HepG2 (cell line): ENCODE results near the gene CAMTA1.

Source experiments
- CBX2 ChIP-seq, 2 experiments: fragments of 200-600 bp in 1 of 2; sonication (generic); formaldehyde crosslinking in 1 of 2; IDR thresholded peaks; 2 replicates each; pipeline versions ENCODE4 v1.7.0 to v1.8.1; 2018 to 2022; ENCODE audit warnings: low read depth in 2 of 2, low read length in 1 of 2, mild to moderate bottlenecking in 1 of 2, missing genetic modification reagents in 1 of 2
- CREB1 ChIP-seq, 2 experiments: fragments of 450-650 bp in 1 of 2; IDR thresholded peaks; 2 replicates each; pipeline ENCODE4 v1.6.1; 2016 to 2017; ENCODE audit warnings: control low read depth in 1 of 2, mild to moderate bottlenecking in 1 of 2, missing compliant biosample characterization in 1 of 2, missing genetic modification characterization in 1 of 2
- CTCF ChIP-seq: sonication (generic); formaldehyde crosslinking; IDR thresholded peaks from 2 replicates; pipeline ENCODE4 v1.5.0; 2020; ENCODE audit warnings: mild to moderate bottlenecking, missing genetic modification reagents, moderate library complexity
- JUND ChIP-seq: sonication (generic); formaldehyde crosslinking; IDR thresholded peaks from 2 replicates; pipeline ENCODE4 v1.8.0; 2022; ENCODE audit warnings: mild to moderate bottlenecking, missing genetic modification reagents
- SUZ12 ChIP-seq: fragments of 150-350 bp; IDR thresholded peaks from 2 replicates; pipeline ENCODE4 v1.6.1; 2014; ENCODE audit warnings: low read depth, low read length
- TF ChIP-seq, protein P1 (sequence below): sonication (generic); formaldehyde crosslinking; IDR thresholded peaks from 2 replicates; pipeline ENCODE4 v1.9.0; 2021; ENCODE audit warnings: missing genetic modification reagents, mild to moderate bottlenecking, borderline replicate concordance

DNA sequence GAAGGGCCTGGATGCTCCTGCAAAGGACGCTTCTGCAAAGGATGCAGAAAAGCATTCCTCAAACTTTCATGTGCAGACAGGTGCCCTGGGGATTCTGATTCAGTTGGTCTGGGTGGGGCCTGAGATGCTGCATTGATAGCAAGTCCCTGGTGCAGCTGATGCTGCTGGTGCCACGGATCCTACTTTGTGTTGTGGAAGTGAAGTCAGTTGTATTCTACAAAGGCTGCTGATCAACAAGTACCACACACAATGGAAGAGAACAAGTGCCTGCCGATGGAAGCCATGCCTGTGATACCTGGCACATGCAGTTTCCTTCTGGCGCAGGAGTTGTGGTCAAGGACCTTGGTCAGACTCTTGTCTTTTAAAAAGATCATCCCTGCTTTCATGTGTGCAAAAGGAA is 478.8 kb downstream of the CAMTA1 start:
- TF ChIP-seq, protein P1, sequence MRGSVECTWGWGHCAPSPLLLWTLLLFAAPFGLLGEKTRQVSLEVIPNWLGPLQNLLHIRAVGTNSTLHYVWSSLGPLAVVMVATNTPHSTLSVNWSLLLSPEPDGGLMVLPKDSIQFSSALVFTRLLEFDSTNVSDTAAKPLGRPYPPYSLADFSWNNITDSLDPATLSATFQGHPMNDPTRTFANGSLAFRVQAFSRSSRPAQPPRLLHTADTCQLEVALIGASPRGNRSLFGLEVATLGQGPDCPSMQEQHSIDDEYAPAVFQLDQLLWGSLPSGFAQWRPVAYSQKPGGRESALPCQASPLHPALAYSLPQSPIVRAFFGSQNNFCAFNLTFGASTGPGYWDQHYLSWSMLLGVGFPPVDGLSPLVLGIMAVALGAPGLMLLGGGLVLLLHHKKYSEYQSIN (CRISPR knock-in tag): no peak
- TF ChIP-seq CBX2 (IDR thresholded peaks at IDR 0.05; ENCODE audit: low read depth, low read length) (no peak), CBX2 (CRISPR knock-in tag; IDR thresholded peaks at IDR 0.05; ENCODE audit: low read depth) (no peak), SUZ12 (no peak), JUND (CRISPR knock-in tag) (no peak), CREB1 (IDR thresholded peaks at IDR 0.05) (no peak), CREB1 (CRISPR knock-in tag; IDR thresholded peaks at IDR 0.05) (no peak), CTCF (no peak)
